Hepatocyte (in vitro differentiated cells): Measurements from ENCODE around the gene MUSK. TPM values are rescaled to one million over a fixed set of nuclear protein-coding genes. Genes with fewer than 3 reads are reported as not detected.
"Not testable (repeated sequence)": the region's sequence is repeated elsewhere in the genome, so short reads cannot be mapped to it uniquely, and the experiment has no call there.

ENCODE experiments used
- DNase-seq: peaks from one replicate; pipeline ENCODE4 v3.0.0-alpha.2; 2016; ENCODE audit warnings: low spot score
- H2AFZ ChIP-seq: fragments of 200-600 bp; sonication (generic); 2 replicates; pipeline ENCODE4 v1.6.0; 2016; ENCODE audit warnings: antibody characterized with exemption, mild to moderate bottlenecking
- H3K27ac ChIP-seq: fragments of 200-600 bp; sonication (generic); 2 replicates; pipeline ENCODE4 v1.5.1; 2016; ENCODE audit warnings: mild to moderate bottlenecking
- H3K27me3 ChIP-seq: fragments of 200-600 bp; sonication (generic); 2 replicates; pipeline ENCODE4 v1.6.1; 2016
- H3K36me3 ChIP-seq: fragments of 200-600 bp; sonication (generic); replicated peaks from 2 replicates; pipeline ENCODE4 v1.5.1; 2016; ENCODE audit warnings: low read depth; ENCODE audit not compliant: insufficient read depth
- H3K4me1 ChIP-seq: fragments of 200-600 bp; sonication (generic); 2 replicates; pipeline ENCODE4 v1.5.1; 2016; ENCODE audit warnings: mild to moderate bottlenecking, moderate library complexity; ENCODE audit not compliant: insufficient read depth
- H3K4me2 ChIP-seq: fragments of 200-600 bp; sonication (generic); 2 replicates; pipeline ENCODE4 v1.6.0; 2016
- H3K4me3 ChIP-seq: fragments of 200-600 bp; sonication (generic); 2 replicates; pipeline ENCODE4 v1.5.1; 2016; ENCODE audit warnings: mild to moderate bottlenecking
- H3K79me2 ChIP-seq: fragments of 200-600 bp; sonication (generic); 2 replicates; pipeline ENCODE4 v1.6.0; 2017; ENCODE audit warnings: mild to moderate bottlenecking
- H3K9me2 ChIP-seq: fragments of 200-600 bp; sonication (generic); replicated peaks from 2 replicates; pipeline ENCODE4 v1.6.0; 2017; ENCODE audit warnings: mild to moderate bottlenecking; ENCODE audit not compliant: insufficient read depth
- H3K9me3 ChIP-seq: fragments of 200-600 bp; sonication (generic); 2 replicates; pipeline ENCODE4 v1.5.1; 2016; ENCODE audit warnings: low read depth, mild to moderate bottlenecking
- H4K20me1 ChIP-seq: fragments of 200-600 bp; sonication (generic); 2 replicates; pipeline ENCODE4 v1.6.0; 2016; ENCODE audit warnings: mild to moderate bottlenecking; ENCODE audit not compliant: insufficient read depth, poor library complexity, severe bottlenecking
- EZH2 ChIP-seq: fragments of 200-600 bp; sonication (generic); IDR thresholded peaks from 2 replicates; pipeline ENCODE4 v1.6.1; 2016; ENCODE audit warnings: antibody characterized with exemption, mild to moderate bottlenecking, borderline replicate concordance
- EZH2phosphoT487 ChIP-seq: fragments of 200-600 bp; sonication (generic); IDR thresholded peaks from one replicate; pipeline ENCODE4 v1.6.1; 2018; ENCODE audit warnings: antibody characterized with exemption, mild to moderate bottlenecking, low read depth, moderate library complexity; ENCODE audit not compliant: unreplicated experiment, severe bottlenecking
- WGBS: methylation state at CpG from one replicate; pipeline ENCODE4 v1.1.6; 2016; ENCODE audit warnings: low lambda C conversion rate; ENCODE audit errors: missing lambda C conversion rate; 5-methylcytosine and 5-hydroxymethylcytosine counted together
- polyA plus RNA-seq: library from polyadenylated mRNA; unstranded; fragments of >200 nt; fragmentation: Nextera tagmentation; extraction: Ambion mirVana; gene quantifications from 2 replicates; pipeline ENCODE4 v1.2.1, GENCODE V29; 2016
- total RNA-seq: library from RNA; depleted of rRNA; stranded (reverse); fragments of >200 nt; gene quantifications from 2 replicates; pipeline ENCODE4 v1.2.3, GENCODE V29; 2014
- TF ChIP-seq, protein P1 (sequence below): fragments of 200-600 bp; sonication (generic); IDR thresholded peaks from 2 replicates; pipeline ENCODE4 v1.5.1; 2016; ENCODE audit warnings: antibody characterized with exemption, mild to moderate bottlenecking; ENCODE audit not compliant: poor library complexity

MUSK gene
- total and polyA plus RNA-seq, 2 experiments from 2014 or later = 0.47 TPM; not detected in 1

DNA sequence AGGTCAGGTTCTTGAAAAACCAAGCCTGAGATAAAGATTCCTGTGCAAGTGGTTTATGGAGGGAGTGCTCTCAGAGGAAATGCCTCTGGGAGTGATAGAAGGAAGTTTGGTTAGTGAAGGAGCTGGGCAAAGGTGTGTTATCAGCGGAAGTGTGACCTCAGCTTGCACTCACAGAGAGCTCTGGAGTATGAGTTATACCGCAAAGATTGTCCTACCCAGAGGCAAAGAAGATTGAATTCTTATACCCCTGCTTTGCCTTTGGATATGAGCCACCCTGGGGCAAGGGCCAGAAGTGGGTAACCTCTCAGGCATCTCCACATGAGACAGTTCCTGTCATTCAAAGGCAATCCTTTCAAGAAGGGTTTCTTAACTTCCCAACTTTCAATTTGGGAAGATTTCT lies 145.6 kb downstream of the MUSK start:
- no peaks in the 10 kb centered on the region for H4K20me1 ChIP-seq
- H2AFZ ChIP-seq = no peak overlapping the region
- no peak for DNase-seq
- H3K79me2 ChIP-seq = no peaks in the 10 kb centered on the region
- H3K9me2 ChIP-seq = no peaks in the 10 kb centered on the region
- TF ChIP-seq, protein P1, sequence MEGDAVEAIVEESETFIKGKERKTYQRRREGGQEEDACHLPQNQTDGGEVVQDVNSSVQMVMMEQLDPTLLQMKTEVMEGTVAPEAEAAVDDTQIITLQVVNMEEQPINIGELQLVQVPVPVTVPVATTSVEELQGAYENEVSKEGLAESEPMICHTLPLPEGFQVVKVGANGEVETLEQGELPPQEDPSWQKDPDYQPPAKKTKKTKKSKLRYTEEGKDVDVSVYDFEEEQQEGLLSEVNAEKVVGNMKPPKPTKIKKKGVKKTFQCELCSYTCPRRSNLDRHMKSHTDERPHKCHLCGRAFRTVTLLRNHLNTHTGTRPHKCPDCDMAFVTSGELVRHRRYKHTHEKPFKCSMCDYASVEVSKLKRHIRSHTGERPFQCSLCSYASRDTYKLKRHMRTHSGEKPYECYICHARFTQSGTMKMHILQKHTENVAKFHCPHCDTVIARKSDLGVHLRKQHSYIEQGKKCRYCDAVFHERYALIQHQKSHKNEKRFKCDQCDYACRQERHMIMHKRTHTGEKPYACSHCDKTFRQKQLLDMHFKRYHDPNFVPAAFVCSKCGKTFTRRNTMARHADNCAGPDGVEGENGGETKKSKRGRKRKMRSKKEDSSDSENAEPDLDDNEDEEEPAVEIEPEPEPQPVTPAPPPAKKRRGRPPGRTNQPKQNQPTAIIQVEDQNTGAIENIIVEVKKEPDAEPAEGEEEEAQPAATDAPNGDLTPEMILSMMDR = no peak
- TF ChIP-seq EZH2 (no peak), EZH2phosphoT487 (no peak)
- H3K9me3 ChIP-seq = no peaks in the 10 kb centered on the region
- H3K36me3 ChIP-seq = no peaks in the 10 kb centered on the region
- 73% methylated on average over 2 of the region's 2 CpGs for WGBS
- H3K27me3 ChIP-seq = no peaks in the 10 kb centered on the region
- no peak overlapping the region for H3K4me3 ChIP-seq
- H3K4me1 ChIP-seq = no peaks in the 10 kb centered on the region
- H3K4me2 ChIP-seq = no peak overlapping the region
- no peak overlapping the region for H3K27ac ChIP-seq

DNA sequence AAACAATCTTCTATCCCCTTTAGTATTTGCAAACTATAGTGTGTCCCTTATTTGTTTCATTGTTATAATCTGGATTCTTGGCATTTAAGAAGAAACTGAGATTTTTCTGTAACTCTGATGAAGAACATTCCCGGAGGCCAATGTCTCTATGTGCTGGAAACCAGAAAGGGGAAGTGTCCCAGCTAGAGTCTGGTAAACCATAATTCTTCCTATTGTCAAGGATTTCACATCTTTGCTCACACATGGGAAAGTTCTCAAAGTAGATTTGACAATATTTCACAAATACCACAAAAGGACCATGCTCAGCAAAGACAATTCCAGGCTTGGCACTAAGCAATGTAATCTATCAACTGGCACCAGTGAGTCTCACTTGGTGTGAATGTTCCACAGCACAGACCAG lies 146.8 kb downstream of the MUSK start:
- TF ChIP-seq EZH2 (no peak), EZH2phosphoT487 (no peak)
- TF ChIP-seq, protein P1 = no peak
- no peak overlapping the region for H3K4me2 ChIP-seq
- no peaks in the 10 kb centered on the region for H3K9me3 ChIP-seq
- no peak overlapping the region for H3K27ac ChIP-seq
- H3K4me3 ChIP-seq = no peak overlapping the region
- H3K9me2 ChIP-seq = no peaks in the 10 kb centered on the region
- H3K27me3 ChIP-seq = no peaks in the 10 kb centered on the region
- H3K36me3 ChIP-seq = no peaks in the 10 kb centered on the region
- H4K20me1 ChIP-seq = no peaks in the 10 kb centered on the region
- WGBS = 88% methylated on average over 1 of the region's 1 CpG
- H2AFZ ChIP-seq = no peak overlapping the region
- H3K79me2 ChIP-seq = no peaks in the 10 kb centered on the region
- DNase-seq = no peak
- no peaks in the 10 kb centered on the region for H3K4me1 ChIP-seq

DNA sequence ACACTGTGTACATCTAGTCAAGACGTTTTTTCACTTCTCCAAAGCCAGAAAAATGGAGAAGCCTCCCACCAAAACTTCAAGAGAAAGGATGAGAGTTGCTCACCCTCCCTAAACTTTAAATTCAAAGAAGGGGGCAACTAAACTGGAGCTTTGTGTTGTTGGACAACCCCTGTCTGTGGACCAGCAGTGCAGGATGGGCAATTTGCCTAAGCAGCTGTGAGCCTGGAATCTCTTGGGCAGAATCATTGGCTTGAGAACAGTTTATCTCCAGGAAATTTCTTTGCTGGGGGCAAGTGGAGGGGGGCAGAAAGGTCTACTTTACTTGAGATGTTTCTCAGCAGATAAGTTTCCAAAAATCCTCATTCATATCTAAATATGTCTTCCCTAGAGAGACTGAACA lies 151.8 kb downstream of the MUSK start:
- no peaks in the 10 kb centered on the region for H3K9me3 ChIP-seq
- 50% methylated on average over 1 of the region's 1 CpG for WGBS
- no peaks in the 10 kb centered on the region for H4K20me1 ChIP-seq
- H3K36me3 ChIP-seq = no peaks in the 10 kb centered on the region
- no peaks in the 10 kb centered on the region for H3K4me1 ChIP-seq
- no peaks in the 10 kb centered on the region for H3K9me2 ChIP-seq
- H3K79me2 ChIP-seq = no peaks in the 10 kb centered on the region
- TF ChIP-seq, protein P1 = no peak
- no peak for TF ChIP-seq EZH2phosphoT487
- TF ChIP-seq EZH2 = no peak
- DNase-seq = no peak
- H3K4me2 ChIP-seq = no peak overlapping the region
- no peak overlapping the region for H3K27ac ChIP-seq
- no peak overlapping the region for H2AFZ ChIP-seq
- H3K27me3 ChIP-seq = no peaks in the 10 kb centered on the region
- H3K4me3 ChIP-seq = no peak overlapping the region

DNA sequence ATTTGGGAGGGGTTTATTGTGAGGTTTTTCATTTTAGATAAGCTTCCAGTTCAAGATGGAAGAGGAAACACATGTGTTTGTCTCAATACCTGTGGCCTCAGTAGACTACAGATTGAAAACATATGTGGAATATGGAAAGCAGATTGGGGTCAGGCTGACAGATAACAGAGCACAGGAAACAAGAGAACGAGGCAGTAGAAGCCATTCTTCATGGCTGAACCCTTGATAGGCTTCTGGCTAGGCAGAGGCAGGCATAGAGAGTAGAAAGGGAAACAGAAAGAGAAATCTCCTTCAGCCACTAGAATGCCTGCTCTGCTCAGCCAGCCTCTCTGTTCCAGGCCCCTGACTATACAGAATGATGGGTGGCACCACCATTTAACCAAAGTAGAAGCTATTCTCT lies 152.5 kb downstream of the MUSK start:
- H3K27ac ChIP-seq = no peak overlapping the region
- H3K9me3 ChIP-seq = no peaks in the 10 kb centered on the region
- H3K27me3 ChIP-seq = no peaks in the 10 kb centered on the region
- no peak overlapping the region for H3K4me3 ChIP-seq
- no peaks in the 10 kb centered on the region for H4K20me1 ChIP-seq
- peaks cover 3% of the 10 kb centered on the region for H3K4me1 ChIP-seq
- no peak overlapping the region for H3K4me2 ChIP-seq
- WGBS = 72% methylated on average over 1 of the region's 1 CpG
- no peaks in the 10 kb centered on the region for H3K36me3 ChIP-seq
- TF ChIP-seq EZH2 (no peak), EZH2phosphoT487 (no peak)
- TF ChIP-seq, protein P1 = no peak
- no peaks in the 10 kb centered on the region for H3K79me2 ChIP-seq
- DNase-seq = no peak
- no peaks in the 10 kb centered on the region for H3K9me2 ChIP-seq
- no peak overlapping the region for H2AFZ ChIP-seq

DNA sequence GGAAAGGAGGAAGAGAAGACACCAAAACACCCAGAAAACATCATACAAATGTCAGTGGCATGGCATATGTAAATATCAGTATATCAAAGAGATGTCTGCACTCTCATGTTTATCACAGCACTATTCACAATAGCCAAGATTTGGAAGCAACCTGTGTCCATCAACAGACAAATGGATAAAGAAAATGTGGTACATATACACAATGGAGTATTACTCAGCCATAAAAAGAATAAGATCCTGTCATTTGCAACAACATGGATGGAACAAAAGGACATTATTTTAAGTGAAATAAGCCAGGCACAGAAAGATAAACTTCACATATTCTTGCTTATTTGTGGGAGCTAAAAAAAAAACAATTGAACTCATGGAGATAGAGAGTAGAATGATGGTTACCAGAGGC lies 156.5 kb downstream of the MUSK start:
- H3K9me2 ChIP-seq, H3K79me2 ChIP-seq, H4K20me1 ChIP-seq, H3K4me2 ChIP-seq, H3K27ac ChIP-seq, H3K27me3 ChIP-seq, H3K9me3 ChIP-seq, H2AFZ ChIP-seq, H3K4me3 ChIP-seq, DNase-seq, H3K4me1 ChIP-seq, H3K36me3 ChIP-seq: not testable (repeated sequence)
